GM18499 (cell line): ENCODE measurements around the gene RAD50.
"Not testable (repeated sequence)": the region's sequence is repeated elsewhere in the genome, so short reads cannot be mapped to it uniquely, and the experiment has no call there.

Experiments used
- ATAC-seq: cut with Tn5 transposase; IDR thresholded peaks from one replicate; pipeline ENCODE4 v1.9.1; 2021; ENCODE audit warnings: moderate number of reproducible peaks; ENCODE audit not compliant: insufficient read depth, unreplicated experiment

RAD50 gene

DNA sequence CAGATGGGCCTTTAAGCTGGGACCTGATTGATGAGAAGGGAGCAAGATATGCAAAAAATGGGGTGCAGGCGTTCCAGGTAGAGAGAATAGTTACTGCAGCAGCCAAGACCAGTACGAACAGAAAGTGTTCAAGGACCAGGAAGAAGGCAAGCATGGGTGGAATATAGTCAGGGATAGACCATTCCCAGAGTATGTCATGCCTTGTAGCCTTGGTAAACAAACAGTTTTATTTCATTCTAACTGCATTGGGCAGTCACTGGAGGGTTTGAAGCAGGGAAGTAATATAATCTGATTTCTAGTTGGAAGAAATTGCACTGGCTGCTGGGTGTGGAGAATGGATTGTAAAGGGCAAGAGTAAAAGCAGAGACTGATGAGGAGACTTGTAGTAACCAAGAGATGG is 70.7 kb downstream of the RAD50 start:
- no peak for ATAC-seq

DNA sequence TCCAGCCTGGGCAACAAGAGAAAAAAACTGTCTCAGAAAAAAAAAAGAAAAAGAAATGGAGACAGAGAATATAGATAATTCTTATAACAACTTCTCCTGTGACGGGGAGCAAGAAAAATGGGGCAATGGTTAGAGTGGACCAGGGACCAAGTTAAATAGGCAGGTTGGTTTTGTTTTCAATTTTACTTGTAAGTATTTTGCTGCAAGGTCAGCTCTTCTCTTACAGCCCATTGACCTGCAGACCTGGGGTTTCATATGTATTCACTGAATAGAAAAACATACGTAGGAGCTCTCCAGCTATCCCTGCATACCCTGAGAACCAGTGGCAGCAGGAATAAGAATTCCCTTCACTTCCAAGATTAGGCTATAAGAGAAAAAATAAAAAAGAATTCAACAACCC is 72.0 kb downstream of the RAD50 start:
- ATAC-seq = no peak

- ATAC-seq = peak; percentile 71
These were observed 72.6 kb downstream of the RAD50 start for GRCh38 chr5:132629230-132629944.

GRCh38 chr5:132633587-132633986 is 76.8 kb downstream of the RAD50 start:
- ATAC-seq = not testable (repeated sequence)

DNA sequence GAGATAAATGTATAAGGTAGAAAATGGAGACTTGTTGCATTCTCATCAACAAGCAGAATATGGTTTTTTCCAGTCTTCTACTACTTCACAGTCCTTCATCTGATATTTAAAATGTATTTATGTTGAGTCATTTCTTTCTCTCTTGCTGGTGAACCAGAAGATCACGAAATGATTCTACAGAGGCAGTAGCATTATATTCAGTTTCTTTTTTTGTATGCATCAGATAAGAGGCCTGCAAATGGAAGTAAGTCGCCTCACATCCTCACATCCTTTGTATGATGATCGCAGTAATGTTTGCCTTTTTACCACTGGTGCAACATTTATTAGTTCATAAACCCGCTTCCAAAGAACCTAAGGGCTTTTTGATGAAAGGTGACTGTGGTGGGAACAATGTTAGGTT is 79.1 kb downstream of the RAD50 start:
- peak; percentile 43 for ATAC-seq

DNA sequence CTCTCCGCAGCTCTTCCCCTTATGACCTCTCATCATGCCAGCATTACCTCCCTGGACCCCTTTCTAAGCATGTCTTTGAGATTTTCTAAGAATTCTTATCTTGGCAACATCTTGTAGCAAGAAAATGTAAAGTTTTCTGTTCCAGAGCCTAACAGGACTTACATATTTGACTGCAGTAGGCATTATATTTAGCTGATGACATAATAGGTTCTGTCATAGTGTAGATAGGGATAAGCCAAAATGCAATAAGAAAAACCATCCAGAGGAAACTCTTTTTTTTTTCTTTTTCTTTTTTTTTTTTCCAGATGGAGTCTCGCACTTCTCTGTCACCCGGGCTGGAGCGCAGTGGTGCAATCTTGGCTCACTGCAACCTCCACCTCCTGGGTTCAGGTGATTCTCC is 80.5 kb downstream of the RAD50 start:
- ATAC-seq = no peak

GRCh38 chr5:132639706-132640130 is 82.9 kb downstream of the RAD50 start:
- ATAC-seq = peak; percentile 38

GRCh38 chr5:132640613-132641012 is 83.8 kb downstream of the RAD50 start:
- ATAC-seq = no peak

DNA sequence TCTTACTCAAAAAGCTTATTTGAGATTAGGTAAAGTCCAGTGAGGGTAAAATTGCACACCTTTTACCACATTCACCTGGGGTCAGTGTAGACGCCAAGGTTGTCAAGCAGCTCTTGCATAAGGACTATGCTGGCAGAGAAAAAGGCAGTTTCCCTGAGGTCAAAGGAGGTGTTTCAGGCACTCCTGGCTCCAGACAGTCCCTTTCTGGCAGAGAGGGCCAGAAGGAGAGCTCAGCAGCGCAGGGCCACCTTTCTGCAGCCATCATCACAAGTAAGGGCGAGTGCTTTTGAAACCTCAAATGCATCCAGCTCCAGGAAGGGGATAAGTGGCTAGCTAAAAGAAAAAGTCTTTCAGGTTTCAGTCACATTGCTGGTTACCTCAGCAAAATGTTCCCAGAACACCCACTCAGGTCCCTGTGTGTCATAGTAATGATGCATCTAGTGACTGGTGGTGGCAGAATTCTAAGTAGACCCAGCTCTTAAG is 84.5 kb downstream of the RAD50 start:
- no peak for ATAC-seq

- no peak for ATAC-seq
These were observed 85.1 kb downstream of the RAD50 start for GRCh38 chr5:132641841-132642240.

GRCh38 chr5:132644177-132644576 is 87.4 kb downstream of the RAD50 start:
- no peak for ATAC-seq

DNA sequence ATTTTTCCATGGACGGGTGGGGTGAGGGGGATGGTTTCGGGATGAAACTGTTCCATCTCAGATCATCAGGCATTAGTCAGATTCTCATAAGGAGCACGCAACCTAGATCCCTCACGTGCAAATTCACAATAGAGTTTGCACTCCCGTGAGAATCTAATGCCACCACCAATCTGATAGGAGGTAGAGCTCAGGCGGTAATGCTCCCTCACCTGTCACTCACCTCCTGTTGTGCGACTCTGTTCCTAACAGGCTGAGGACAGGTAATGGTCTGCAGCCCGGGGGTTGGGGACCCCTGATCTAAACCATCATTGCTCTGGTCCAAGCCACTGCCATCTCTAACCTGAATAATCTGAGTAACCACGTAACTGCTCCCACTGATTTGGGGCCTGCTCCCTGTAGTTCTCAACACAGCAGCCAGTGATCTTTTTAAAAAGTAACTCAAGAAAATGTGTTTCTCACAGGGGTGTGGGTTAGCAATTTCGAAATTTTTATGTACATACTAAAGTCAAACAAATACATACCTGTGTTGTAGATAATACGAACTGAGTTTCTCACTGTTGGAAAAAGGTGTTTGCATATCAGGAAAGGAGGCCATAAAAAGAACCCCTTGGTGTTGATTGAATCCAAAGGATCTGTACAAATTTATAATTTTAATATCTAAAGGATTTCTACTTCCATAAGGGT is 89.9 kb downstream of the RAD50 start:
- ATAC-seq = no peak

GRCh38 chr5:132647473-132647872 is 90.7 kb downstream of the RAD50 start:
- no peak for ATAC-seq

- no peak for ATAC-seq
These were observed 91.6 kb downstream of the RAD50 start for GRCh38 chr5:132648355-132648754.

DNA sequence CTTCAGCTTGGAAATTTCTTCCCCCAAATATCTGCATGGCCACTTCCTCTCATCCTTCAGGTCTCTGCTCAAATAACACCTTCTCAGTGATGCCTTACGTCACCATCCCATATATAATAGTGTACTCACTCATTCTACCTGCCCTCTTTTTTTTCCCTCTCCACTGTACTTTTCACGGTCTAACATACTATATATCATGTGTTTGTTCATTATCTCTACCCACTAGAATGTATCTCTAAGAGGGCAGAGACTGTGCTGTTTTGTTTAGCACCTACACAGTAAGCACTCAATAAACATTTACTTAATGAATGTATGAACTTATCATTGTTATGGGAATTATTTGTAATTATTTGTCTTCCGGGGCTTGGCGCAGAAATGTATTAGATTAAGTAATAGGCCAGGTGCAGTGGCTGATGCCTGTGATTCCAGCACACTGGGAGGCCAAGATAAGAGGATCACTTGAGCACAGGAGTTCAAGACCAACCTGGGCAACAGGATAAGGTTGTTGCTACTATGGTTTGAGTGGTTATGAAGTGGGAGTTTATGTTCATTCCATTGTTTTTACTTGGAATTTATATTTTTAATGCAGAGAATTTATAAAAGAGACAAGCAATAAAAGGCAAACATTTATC is 95.2 kb downstream of the RAD50 start:
- no peak for ATAC-seq

GRCh38 chr5:132653716-132654115 is 96.9 kb downstream of the RAD50 start:
- ATAC-seq = no peak

DNA sequence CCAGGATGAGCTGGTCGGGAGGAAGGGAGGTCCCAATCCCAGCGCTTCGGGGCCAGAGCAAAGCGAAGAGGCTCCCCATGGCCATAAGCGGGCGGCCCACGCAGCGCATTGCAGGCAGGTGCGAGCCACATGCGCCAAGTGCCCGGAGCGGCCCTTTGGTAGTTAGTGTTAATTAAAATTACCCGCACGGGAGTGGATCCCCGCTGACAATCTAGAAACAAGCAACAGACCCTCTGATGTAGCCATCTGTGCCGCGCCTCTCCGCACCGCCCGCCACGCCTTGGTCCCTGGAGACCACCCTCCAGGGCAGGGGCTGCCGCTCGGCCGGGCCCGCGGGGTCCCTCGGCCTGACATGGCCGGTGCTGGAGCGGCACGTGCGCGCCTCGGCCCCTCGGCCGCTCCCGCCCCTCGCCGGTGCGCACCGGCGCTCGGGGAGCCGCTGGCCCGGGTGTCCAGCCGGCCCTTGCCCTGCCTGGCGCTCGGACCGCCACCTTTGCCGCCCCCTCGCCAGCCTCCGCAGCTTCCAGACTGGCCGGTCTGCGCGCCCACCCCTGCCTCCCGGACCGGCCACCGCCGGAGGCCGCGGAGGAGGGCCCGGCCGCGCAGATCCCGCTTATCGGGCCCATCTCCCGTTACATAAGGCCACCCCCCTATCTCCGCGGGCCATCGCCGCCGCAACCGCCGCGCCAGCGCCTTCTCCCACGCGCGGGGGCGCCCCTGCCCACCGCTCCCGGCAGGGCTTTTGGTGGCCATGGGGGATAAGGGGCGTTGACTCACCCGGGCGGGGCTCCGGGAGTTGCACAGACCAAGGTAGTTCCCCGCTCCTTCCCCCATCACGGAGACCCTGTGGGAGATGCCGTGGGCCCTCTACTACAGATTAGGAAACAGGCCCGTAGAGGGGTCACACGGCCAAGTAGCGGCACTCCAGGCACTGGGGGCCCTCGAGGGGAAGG is 99.3 kb downstream of the RAD50 start:
- ATAC-seq = no peak

DNA sequence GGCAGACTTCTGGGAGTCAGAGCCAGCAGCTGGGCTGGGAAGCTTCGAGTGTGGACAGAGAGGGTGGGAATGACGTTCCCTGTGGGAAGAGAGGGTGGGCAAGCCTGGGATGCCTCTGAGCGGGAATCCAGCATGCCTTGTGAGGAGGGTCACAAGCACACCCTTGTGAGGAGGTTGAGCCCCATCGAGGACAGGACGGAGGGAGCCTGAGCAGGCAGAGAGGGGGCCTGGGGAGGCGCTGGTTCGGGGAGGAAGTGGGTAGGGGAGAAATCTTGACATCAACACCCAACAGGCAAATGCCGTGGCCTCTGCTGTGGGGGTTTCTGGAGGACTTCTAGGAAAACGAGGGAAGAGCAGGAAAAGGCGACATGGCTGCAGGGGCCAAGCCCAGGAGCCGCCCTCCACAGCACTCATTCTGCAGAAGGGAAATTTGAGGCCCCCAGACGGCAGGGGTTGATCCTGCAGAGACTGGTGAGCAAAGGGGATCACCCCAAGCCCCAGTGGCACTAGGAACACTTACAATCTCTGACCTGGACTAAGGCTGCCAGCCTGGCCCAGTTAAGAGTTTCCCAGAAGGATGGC is 100.1 kb downstream of the RAD50 start:
- no peak for ATAC-seq

DNA sequence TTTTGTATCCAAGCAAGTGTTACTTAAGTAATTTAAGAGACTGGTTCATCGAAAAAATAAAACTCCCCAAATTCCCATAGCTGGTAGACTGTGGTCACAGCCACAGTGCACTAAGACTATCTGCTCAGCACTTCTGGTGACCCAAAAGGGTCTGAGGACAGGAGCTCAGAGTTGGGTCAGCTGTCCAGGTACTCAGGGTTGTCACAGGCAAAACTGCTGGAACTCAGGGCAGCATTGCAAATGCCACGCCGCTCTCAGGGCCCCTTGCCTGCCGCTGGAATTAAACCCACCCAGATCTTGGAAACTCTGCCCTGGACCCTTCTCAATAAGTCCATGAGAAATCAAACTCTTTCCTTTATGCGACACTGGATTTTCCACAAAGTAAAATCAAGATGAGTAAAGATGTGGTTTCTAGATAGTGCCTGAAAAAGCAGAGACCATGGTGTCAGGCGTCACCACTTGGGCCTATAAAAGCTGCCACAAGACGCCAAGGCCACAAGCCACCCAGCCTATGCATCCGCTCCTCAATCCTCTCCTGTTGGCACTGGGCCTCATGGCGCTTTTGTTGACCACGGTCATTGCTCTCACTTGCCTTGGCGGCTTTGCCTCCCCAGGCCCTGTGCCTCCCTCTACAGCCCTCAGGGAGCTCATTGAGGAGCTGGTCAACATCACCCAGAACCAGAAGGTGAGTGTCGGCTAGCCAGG is 101.1 kb downstream of the RAD50 start, which contains the start of gene IL13:
IL13 (plus strand) TSS at position 498 of the 705 bp plus-strand sequence; CDS start at position 512, 14 bp downstream.
- ATAC-seq = no peak
